Transverse colon (tissue), 4 donors: ENCODE measurements around the gene GNAT1.

Experiments used
- EP300 ChIP-seq: sonication (generic); formaldehyde crosslinking; IDR thresholded peaks from one replicate; pipeline ENCODE4 v1.6.1; 2017; ENCODE audit warnings: antibody characterized with exemption, low read depth
- POLR2A ChIP-seq: fragments of 450-650 bp; IDR thresholded peaks from one replicate; pipeline ENCODE4 v1.6.1; 2016; ENCODE audit warnings: antibody characterized with exemption, mild to moderate bottlenecking, moderate library complexity
- POLR2AphosphoS5 ChIP-seq, 3 donors: sonication (generic); formaldehyde crosslinking; IDR thresholded peaks; one replicate each; pipeline ENCODE4 v1.6.1; 2016; ENCODE audit warnings: antibody characterized with exemption in 3 of 3
- TF ChIP-seq, protein P1 (sequence below), 5 experiments: fragments of 200-600 bp in 3 of 5; fragments of 450-650 bp in 2 of 5; sonication (generic) in 3 of 5; IDR thresholded peaks; 1 replicate in 2 of 5; 2 replicates in 3 of 5; pipeline ENCODE4 v1.5.1; 2016 to 2017; ENCODE audit warnings: antibody characterized with exemption in 5 of 5, inconsistent platforms in 3 of 5, mild to moderate bottlenecking in 2 of 5, moderate library complexity in 1 of 5

DNA sequence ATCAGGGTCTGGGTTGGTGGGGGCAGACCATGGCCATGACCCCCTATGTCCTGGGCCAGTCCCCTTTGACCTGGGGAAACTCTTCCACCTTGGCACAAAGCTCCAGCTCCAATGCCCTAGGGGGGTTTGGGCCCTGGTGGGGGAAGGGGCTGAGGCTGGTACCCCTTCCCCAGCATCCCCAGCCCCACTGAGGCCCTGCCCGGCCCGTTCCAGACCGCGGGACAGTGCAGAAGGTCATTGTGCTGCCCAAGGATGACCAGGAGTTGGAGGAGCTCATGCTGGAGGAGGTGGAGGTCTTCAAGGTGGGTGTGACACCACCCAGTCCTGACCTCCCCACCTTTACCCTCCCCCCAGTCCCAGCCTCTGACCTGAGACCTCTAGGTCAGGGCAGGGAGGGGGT, 6.2 kb upstream of the GNAT1 start:
- no peak for TF ChIP-seq POLR2A
- TF ChIP-seq, protein P1, sequence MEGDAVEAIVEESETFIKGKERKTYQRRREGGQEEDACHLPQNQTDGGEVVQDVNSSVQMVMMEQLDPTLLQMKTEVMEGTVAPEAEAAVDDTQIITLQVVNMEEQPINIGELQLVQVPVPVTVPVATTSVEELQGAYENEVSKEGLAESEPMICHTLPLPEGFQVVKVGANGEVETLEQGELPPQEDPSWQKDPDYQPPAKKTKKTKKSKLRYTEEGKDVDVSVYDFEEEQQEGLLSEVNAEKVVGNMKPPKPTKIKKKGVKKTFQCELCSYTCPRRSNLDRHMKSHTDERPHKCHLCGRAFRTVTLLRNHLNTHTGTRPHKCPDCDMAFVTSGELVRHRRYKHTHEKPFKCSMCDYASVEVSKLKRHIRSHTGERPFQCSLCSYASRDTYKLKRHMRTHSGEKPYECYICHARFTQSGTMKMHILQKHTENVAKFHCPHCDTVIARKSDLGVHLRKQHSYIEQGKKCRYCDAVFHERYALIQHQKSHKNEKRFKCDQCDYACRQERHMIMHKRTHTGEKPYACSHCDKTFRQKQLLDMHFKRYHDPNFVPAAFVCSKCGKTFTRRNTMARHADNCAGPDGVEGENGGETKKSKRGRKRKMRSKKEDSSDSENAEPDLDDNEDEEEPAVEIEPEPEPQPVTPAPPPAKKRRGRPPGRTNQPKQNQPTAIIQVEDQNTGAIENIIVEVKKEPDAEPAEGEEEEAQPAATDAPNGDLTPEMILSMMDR (IDR thresholded peaks at IDR 0.05): no peak
- no peak for TF ChIP-seq EP300
- no peak for TF ChIP-seq POLR2AphosphoS5 (IDR thresholded peaks at IDR 0.05)
